Activated CD4-positive, CD25-positive, alpha-beta regulatory T cell treated with anti-CD3 and anti-CD28 coated beads, Interleukin-2, amount 50 U/mL, for 16 hours (primary cell): ENCODE results near the gene THSD4.
"Not testable (repeated sequence)": the region's sequence is repeated elsewhere in the genome, so short reads cannot be mapped to it uniquely, and the experiment has no call there.

ENCODE experiments used
- DNase-seq: peaks from one replicate; pipeline ENCODE4 v3.0.0-alpha.2; 2020; ENCODE audit warnings: low read depth, low spot score

THSD4 gene

DNA sequence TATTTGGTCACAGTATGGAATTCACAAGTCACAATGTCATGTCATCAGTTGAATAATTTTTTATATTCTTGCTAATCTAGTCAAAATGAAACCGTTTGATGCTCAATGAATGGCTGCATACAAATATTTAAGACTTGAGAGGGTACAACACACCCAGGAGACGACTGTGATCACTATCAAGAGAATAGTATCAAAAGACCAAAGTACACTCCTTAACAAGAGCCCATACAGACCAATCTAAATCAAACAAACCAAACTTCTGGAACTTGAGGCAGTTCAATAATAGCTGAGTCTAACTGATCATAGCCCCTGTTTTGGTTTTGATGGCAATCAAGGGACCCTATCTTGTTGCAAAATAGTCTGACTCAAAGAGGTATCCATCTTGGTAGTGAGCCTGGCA, 265.1 kb downstream of the THSD4 start:
- no peak for DNase-seq

- no peak for DNase-seq
Observed at GRCh38 chr15:71384501-71384900, 269.2 kb downstream of the THSD4 start.

DNA sequence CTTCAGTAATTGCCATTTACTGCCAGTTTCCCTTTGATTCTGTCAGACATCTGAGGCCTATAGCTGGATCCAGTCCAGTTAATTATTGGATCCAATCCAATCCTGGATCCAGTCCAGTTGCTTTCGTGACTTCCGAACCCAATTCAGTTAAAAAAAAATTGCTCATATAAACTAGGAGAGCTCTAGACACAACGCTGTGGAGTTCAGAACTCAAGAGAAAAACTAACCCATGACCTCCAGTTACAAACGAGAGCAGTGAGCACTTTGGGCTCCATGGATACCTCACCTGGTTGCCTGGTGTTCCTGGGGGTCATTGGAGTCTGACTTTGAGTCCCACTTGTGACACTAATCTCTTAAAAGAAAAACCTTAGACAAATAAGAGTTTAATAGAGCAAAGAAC, 269.8 kb downstream of the THSD4 start:
- DNase-seq: no peak

DNA sequence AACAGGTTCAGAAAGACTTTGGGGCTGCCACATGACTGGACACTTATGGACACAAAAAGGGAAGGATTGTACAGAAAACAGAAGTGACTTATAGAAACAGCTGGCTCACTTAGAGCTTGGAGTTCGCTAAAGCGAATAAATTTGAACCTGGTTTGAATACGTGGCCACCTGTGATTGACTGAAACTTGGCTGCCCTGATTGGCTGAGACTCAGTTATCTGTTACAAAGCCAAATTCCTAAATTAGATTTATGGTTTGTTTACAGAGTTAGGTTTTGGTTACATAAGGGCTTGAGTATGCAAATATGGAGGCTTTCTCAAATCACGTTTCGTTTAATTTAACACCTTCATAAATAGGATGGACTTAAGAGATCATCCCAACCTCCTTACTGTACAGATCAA, 270.2 kb downstream of the THSD4 start:
- no peak for DNase-seq

- no peak for DNase-seq
Observed at GRCh38 chr15:71386005-71386404, 270.7 kb downstream of the THSD4 start.

DNA sequence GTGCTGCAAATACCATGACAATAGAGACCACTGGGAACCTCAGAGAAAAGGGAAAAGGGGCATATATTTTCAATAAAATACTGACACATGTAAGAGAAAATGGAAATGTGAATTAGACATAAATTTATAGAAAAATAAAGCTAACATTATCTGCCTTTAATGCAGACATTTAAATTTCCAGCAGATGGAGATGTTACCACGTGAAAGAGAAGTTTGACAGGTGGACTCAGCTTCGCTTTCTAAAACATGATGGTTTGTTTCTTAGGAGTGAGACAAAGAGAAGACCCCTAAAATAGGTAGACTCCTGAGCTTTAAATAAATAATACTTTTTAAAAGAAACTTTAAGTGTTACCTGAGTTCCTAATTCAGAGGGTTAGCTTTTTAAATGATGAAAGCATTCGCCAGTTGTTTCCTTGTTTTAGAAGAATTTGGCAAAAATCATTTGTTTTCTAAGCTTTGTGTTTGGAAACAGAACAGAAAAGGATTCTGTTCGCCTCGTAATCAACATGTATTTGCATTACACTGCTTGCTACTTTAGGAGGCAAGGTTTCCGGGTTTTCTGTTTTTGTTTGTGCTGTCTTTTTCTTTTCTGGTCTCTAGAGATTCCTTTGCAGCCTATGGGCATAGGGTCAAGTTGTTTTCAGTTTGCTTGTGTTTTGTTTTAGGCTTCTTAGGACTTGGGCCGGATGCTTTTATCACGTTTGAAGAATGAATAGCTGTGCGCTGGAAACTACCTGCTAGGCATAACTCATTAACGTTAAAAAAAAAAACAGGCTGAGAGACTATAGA, 271.4 kb downstream of the THSD4 start:
- DNase-seq: no peak

DNA sequence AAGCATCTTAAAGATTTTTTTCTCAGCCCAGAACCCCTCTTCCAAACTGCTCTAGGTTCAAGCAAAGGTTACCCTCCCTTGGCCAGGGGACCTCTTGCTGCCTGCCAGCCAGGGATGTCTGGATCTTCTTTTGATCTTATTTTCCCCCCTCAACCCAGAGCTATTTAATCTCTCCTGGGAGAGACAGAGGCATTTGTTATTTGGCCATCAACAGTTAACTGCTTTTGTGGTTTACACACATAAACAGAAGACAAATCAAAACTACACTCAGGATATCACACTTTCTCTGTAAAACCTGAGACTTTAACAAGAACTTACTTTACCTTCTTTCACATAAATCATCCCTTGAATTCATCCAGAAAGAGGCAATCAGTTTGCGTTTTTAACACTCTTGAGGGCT, 272.5 kb downstream of the THSD4 start:
- no peak for DNase-seq

- no peak for DNase-seq
Observed at GRCh38 chr15:71390096-71390495, 274.8 kb downstream of the THSD4 start.

GRCh38 chr15:71391421-71392088, 276.3 kb downstream of the THSD4 start:
- DNase-seq: no peak

- no peak for DNase-seq
Observed at GRCh38 chr15:71392861-71393283, 277.6 kb downstream of the THSD4 start.

- no peak for DNase-seq
Observed at GRCh38 chr15:71393383-71393782, 278.1 kb downstream of the THSD4 start.

- DNase-seq: no peak
Observed at GRCh38 chr15:71396536-71397125, 281.4 kb downstream of the THSD4 start.

DNA sequence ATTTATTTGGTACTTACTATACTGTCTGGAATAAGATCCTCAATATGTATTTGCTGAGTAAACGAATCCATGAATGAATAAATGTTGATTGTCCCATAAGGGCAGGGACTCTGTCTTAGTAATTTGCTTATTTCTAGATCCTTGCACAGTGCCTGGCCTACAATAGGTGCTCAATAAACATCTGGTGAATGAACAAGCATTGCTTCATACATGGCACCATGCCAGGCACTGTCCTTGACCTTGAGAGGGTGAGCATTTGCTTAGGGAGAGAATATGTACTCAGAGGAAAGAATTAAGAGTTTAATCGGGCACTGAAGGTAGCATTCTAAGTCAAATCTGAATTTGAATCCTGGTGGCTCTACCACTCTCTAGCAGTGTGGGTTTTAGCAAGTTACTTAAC, 282.1 kb downstream of the THSD4 start:
- DNase-seq: no peak

GRCh38 chr15:71400294-71400693, 285.0 kb downstream of the THSD4 start:
- no peak for DNase-seq

DNA sequence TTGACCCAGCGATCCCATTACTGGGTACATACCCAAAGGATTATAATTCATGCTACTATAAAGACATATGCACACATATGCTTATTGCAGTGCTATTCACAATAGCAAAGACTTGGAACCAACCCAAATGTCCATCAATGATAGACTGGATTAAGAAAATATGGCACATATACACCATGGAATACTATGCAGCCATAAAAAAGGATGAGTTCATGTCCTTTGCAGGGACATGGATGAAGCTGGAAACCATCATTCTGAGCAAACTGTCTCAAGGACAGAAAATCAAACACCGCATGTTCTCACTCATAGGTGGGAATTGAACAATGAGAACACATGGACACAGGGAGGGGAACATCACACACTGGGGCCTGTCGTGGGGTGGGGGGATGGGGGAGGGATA, 286.5 kb downstream of the THSD4 start:
- DNase-seq: not testable (repeated sequence)

- no peak for DNase-seq
Observed at GRCh38 chr15:71409541-71409940, 294.3 kb downstream of the THSD4 start.

DNA sequence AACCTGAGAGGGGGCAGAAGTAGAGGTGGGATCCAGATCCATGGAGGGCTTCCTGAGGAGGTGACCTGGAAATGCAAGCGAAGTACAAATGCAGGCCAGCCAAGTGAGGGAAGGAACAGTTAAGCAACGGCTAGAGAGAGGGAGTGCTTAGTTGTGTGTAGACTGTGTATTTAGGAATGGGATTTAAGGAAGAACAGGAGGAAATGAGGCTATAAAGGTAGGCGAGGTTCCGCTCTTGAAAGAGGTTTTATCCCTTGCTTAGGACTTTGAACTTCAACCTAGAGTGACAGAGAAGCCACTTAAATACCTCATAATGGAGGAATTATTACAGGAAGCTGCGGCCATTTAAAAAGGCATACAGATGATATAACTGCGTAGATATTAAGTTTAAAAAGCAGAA, 295.1 kb downstream of the THSD4 start:
- no peak for DNase-seq

DNA sequence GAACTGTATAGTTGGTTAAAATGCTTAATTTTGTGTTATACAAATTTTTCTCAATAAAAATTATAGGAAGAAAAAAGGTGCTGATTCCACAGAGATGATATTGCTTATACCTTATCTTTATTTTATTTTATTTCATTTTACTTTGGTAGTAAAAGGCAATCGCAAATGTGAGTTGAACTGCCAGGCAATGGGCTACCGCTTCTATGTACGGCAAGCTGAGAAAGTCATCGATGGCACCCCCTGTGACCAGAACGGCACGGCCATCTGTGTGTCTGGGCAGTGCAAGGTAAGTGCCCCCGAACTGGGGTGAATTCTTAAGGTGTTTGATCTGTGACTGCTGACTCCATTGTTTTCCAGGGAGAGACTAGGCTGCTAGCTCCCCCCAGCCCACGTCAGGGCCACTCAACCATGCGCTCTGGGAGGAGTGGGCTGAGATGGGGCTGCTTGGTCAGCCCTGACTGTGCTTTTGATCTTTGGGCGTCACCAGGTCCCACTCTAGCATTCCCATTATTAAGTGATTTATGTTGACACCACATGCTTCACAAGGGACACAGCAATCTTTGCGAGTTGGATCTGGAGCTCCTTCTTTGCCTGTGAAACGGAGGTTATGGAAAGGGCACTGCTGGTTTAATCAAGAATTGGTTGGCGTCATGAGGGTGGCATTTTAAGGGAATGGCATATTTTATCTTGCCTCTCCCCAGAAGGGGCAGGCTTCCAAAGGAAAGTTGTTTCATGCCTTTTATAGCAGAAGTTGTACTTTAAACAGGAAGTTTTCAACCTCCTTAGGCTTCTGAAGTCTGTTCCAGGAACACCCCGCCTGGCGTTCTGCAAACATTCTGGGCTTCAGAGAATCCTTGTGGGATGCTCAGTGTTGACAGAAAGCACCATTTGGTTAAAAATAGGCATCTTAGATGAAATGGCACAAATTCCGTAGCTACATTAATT, 296.5 kb downstream of the THSD4 start:
- DNase-seq: no peak

- no peak for DNase-seq
Observed at GRCh38 chr15:71413419-71413818, 298.1 kb downstream of the THSD4 start.

- DNase-seq: no peak
Observed at GRCh38 chr15:71414853-71415252, 299.6 kb downstream of the THSD4 start.

GRCh38 chr15:71422530-71423259, 307.4 kb downstream of the THSD4 start:
- DNase-seq: no peak
